H54 (cell line): ENCODE measurements around the gene TWSG1.

Source experiments
- DNase-seq: peaks from one replicate; pipeline ENCODE4 v3.0.0; 2011; ENCODE audit warnings: low spot score, mixed read lengths; ENCODE audit not compliant: insufficient read length
- FAIRE-seq: peaks from 3 replicates; lab custom pipeline; 2011; peaks lifted over from hg19 to GRCh38; lab: Jason Lieb, UNC
- POLR2A ChIP-seq: IDR thresholded peaks from 2 replicates; pipeline ENCODE4 v1.6.1; 2011; ENCODE audit warnings: low read depth, mild to moderate bottlenecking, low read length

The TWSG1 gene

GRCh38 chr18:9325716-9326115 lies 8.9 kb upstream of the TWSG1 start:
- FAIRE-seq (no peak), DNase-seq (no peak)

GRCh38 chr18:9328776-9329175 lies 5.8 kb upstream of the TWSG1 start:
- no peak for TF ChIP-seq POLR2A
- no peak for FAIRE-seq
- no peak for DNase-seq

More at GRCh38 chr18:9325716-9326115, 8.9 kb upstream of the TWSG1 start:
- TF ChIP-seq POLR2A, result no peak

- DNase-seq (no peak), FAIRE-seq (no peak)
Observed at GRCh38 chr18:9329471-9329870, 5.1 kb upstream of the TWSG1 start.

GRCh38 chr18:9330419-9330818 lies 4.2 kb upstream of the TWSG1 start:
- DNase-seq (no peak), FAIRE-seq (no peak)

More at GRCh38 chr18:9329471-9329870, 5.1 kb upstream of the TWSG1 start:
- no peak for TF ChIP-seq POLR2A

GRCh38 chr18:9333441-9334328 lies 888 bp upstream of the TWSG1 start:
- DNase-seq, result no peak

More at GRCh38 chr18:9330419-9330818, 4.2 kb upstream of the TWSG1 start:
- TF ChIP-seq POLR2A, result no peak

GRCh38 chr18:9334973-9335696 lies 562 bp downstream of the TWSG1 start:
- DNase-seq, result peak; percentile 38
- TF ChIP-seq POLR2A, result no peak
- peak; percentile 70 for FAIRE-seq

More at GRCh38 chr18:9333441-9334328, 888 bp upstream of the TWSG1 start:
- TF ChIP-seq POLR2A, result no peak
- FAIRE-seq, result peak; percentile 36

GRCh38 chr18:9335697-9336045 lies 1.1 kb downstream of the TWSG1 start:
- TF ChIP-seq POLR2A, result no peak
- FAIRE-seq, result peak; percentile 27
- no peak for DNase-seq

GRCh38 chr18:9336827-9337226 lies 2.3 kb downstream of the TWSG1 start:
- no peak for FAIRE-seq
- no peak for TF ChIP-seq POLR2A
- DNase-seq, result no peak

- DNase-seq, result no peak
- TF ChIP-seq POLR2A, result no peak
- FAIRE-seq, result peak; percentile 93
Observed at GRCh38 chr18:9337873-9338272, 3.3 kb downstream of the TWSG1 start.

- DNase-seq, result no peak
- TF ChIP-seq POLR2A, result no peak
- FAIRE-seq, result no peak
Observed at GRCh38 chr18:9340472-9340871, 5.9 kb downstream of the TWSG1 start.

- no peak for TF ChIP-seq POLR2A
- no peak for DNase-seq
- FAIRE-seq, result no peak
Observed at GRCh38 chr18:9343577-9343976, 9.0 kb downstream of the TWSG1 start.

GRCh38 chr18:9346775-9347174 lies 12.2 kb downstream of the TWSG1 start:
- FAIRE-seq, result no peak
- no peak for TF ChIP-seq POLR2A

GRCh38 chr18:9348079-9348671 lies 13.6 kb downstream of the TWSG1 start:
- DNase-seq (no peak), FAIRE-seq (peak; percentile 93)
- TF ChIP-seq POLR2A, result no peak

More at GRCh38 chr18:9346775-9347174, 12.2 kb downstream of the TWSG1 start:
- DNase-seq, result no peak

- DNase-seq (no peak), FAIRE-seq (peak; percentile 33)
- no peak for TF ChIP-seq POLR2A
Observed at GRCh38 chr18:9348766-9349165, 14.2 kb downstream of the TWSG1 start.

- DNase-seq (no peak), FAIRE-seq (no peak)
- no peak for TF ChIP-seq POLR2A
Observed at GRCh38 chr18:9353596-9353995, 19.0 kb downstream of the TWSG1 start.
